Hepatocyte (in vitro differentiated cells): ENCODE data around the gene KRTAP3-1.

ENCODE experiments used
- CTCF ChIP-seq: fragments of 200-600 bp; sonication (generic); IDR thresholded peaks from 2 replicates; pipeline ENCODE4 v1.5.1; 2016; ENCODE audit warnings: antibody characterized with exemption, mild to moderate bottlenecking; ENCODE audit not compliant: poor library complexity
- EZH2 ChIP-seq: fragments of 200-600 bp; sonication (generic); IDR thresholded peaks from 2 replicates; pipeline ENCODE4 v1.6.1; 2016; ENCODE audit warnings: antibody characterized with exemption, mild to moderate bottlenecking, borderline replicate concordance

DNA sequence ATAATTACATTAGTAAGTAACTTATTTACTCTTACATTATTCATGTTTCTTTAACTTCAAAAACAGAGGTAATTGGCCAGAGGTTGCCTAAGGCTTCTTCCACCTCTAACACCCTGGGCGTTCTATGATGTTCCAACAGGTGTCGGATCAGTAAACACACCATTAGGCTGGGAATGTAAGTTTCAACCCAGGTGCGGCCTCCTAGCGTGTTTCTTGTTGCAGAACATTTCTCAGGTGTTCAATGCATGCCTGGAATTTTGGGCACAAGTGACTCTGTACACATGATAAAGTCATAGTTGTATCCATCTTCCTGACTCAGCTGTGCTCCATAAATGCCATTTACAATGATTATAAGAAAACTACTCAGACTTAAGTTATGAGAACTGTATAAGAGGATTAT is 45.1 kb upstream of the KRTAP3-1 start:
- TF ChIP-seq CTCF (no peak), EZH2 (no peak)
